GM19238 (cell line): ENCODE data around the gene SEMA6D.

Experiments used
- DNase-seq: peaks from one replicate; pipeline ENCODE4 v3.0.0; 2011; ENCODE audit warnings: low spot score; ENCODE audit not compliant: insufficient read length

Gene SEMA6D

GRCh38 chr15:47743385-47743784, 26.1 kb downstream of the SEMA6D start:
- no peak for DNase-seq

DNA sequence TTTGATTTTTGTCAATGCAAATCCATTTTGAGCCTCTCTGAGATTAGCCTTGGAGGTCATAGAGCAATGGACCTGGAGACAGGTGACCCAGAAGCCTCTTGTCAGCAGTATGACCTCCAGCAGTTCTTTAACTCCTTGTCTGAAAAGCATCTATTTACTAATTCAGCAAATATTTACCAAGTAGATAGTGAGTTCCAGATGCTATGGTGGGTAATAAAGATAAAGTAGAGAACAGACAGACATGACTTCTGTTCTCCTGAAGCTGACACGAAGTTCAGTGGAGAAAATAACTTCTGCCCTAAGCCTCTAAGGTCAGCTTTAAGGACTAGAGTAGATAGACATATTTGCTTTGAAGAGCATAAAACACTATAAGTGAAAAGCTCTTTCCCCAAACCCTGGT, 26.6 kb downstream of the SEMA6D start:
- no peak for DNase-seq

GRCh38 chr15:47744496-47744895, 27.2 kb downstream of the SEMA6D start:
- no peak for DNase-seq

- DNase-seq = no peak
Measured at GRCh38 chr15:47744973-47745372, 27.7 kb downstream of the SEMA6D start.

- no peak for DNase-seq
Measured at GRCh38 chr15:47746516-47746915, 29.2 kb downstream of the SEMA6D start.

DNA sequence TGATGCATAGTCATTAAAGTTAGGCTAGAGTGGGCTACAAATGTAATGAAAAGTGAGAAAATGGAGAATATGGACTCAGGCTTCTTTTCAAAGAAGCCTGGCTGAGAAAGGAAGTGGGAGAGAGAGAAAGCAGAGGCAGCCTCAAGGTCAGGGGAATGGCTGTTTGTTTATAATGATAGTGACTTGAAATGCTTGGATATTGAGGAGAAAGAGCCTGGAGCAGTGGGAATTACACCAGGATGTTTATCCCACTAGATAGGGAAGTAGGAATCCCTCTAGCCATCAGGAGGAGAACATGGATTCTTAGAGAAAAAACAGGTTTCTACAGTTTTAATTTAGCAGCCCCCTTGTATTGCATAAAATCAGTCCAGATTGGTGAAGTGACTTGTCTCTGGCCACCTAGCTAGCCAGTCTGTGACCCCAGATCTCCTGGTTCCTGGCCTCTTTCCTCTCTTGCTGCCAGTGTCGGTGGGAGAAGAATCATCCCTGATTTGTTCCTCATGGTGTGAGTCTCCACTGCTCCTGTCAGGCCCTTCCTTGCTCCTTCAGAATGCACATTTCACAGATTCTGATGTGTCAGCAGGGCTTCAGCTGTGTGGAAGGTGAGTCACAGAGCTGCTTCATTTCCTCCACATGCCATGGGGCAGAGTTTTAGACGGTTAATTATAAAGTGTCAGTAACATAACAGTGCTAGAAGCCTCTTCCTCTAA, 32.9 kb downstream of the SEMA6D start:
- no peak for DNase-seq

GRCh38 chr15:47750740-47751262, 33.5 kb downstream of the SEMA6D start:
- no peak for DNase-seq

DNA sequence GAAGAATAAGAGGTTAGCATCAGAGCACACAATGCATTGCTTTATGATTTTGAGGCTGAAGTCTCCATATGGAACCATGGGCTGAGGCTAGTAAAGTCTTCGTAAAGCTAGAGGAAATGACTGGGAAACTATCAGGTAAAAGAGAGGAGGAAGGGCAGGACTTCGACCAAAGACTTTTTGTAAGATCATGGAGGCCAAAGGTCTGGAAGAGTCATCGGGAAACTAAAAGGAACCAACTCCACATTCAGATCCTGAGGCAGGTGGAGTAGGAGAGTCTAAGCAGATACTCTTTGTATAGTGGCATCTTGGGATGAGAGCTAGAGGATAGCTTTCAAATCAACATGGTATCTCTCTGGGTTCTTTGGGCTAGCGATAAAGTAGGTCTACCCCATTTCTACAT, 36.3 kb downstream of the SEMA6D start:
- no peak for DNase-seq

GRCh38 chr15:47754312-47754711, 37.0 kb downstream of the SEMA6D start:
- DNase-seq = no peak

DNA sequence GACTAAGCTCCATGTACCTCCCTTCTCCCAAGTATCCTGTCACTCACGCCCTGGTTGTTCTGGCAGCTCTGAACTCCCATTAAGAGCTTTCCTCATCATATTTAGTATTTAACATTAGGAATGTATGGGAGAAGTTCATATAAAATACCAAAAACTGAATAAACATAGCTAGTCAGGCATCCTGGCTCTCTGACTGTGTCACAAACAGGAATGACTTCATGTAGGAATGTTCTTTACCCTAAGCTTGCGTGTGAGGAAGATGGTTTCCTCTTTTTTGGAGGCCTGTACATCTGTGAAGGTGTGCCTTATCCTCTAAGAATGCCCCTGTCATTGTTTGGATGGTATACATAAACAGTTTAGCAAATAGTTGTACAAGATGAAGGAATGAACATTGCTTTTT, 38.6 kb downstream of the SEMA6D start:
- no peak for DNase-seq

- no peak for DNase-seq
Measured at GRCh38 chr15:47756872-47757271, 39.6 kb downstream of the SEMA6D start.

GRCh38 chr15:47757331-47757730, 40.0 kb downstream of the SEMA6D start:
- no peak for DNase-seq

GRCh38 chr15:47762621-47763020, 45.3 kb downstream of the SEMA6D start:
- DNase-seq = no peak

- DNase-seq = no peak
Measured at GRCh38 chr15:47764666-47765065, 47.4 kb downstream of the SEMA6D start.

DNA sequence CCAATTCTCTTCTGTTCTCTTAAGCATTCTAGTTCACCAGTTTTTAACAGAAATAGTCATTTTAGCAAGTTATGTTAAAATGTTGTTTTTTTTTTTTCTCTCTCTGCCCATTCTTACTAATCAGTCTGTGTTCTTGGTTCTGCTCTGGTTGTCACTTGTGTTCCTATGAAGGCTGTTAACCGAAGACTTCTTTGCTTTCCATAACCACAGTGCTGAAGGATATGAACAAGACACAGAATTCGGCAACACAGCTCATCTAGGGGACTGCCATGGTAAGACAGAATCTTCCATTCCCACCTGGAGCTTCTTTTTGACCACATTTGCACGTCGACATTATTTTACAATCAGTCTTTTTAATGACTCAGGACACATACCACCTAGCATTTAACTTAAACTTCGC, 49.1 kb downstream of the SEMA6D start:
- DNase-seq = no peak

DNA sequence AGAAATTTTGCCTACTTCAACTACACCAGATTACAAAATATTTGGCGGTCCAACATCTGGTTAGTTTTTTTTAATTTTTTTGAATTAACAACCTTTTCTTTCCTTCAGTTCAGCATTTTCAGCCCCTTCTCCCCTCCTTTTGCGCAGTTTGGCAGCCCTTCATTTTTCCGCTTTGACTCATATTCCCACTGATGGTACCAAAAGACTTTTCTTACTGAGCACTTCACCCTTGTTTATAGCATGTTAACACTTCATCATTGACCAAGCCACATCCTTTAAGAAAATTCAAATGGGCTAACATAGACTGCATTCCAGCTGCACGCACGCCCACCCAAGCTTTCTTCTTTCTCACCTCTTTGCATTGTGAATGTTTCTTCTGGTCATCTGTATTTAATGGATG, 49.7 kb downstream of the SEMA6D start:
- DNase-seq = no peak

GRCh38 chr15:47768735-47769134, 51.4 kb downstream of the SEMA6D start:
- no peak for DNase-seq

- no peak for DNase-seq
Measured at GRCh38 chr15:47769166-47769565, 51.9 kb downstream of the SEMA6D start.

- no peak for DNase-seq
Measured at GRCh38 chr15:47773143-47773542, 55.8 kb downstream of the SEMA6D start.

- no peak for DNase-seq
Measured at GRCh38 chr15:47778263-47778770, 61.0 kb downstream of the SEMA6D start.

DNA sequence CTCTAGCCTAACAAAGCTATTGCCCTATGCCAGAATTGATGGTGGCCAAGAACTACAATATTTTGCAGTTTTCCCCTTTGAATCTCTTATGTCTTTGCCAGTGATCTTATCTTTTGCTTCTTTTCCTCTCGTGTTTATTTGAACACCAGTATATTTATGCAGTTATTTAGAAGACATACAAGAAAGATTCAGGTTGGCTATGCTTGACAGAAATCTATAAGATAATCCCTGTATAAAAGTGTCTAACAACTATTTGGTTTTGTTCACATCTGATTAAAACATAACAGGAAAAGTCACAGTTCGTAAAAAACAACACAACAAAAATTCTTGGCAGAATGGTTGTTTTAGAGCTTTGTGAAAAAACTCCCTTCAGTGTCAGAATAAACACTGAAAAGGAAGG, 63.7 kb downstream of the SEMA6D start:
- DNase-seq = no peak

DNA sequence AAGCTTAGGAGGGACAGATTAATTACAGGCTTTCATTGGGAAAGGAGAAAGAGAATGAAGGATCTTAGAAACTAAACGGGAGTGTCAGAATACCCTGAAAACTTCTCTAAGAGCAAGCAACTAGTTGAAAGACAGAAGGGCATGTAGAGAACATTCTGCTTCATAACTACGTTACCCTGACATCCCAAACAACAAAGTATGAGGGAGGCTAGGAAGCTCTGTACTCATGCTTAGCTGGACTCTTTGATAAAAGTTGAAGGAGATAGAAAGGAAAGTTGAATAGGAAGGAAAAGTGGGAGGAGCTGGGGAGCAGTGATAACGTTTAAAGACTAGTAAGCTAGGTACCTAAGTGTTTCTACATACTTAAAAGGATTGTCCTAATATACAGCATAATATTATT, 64.2 kb downstream of the SEMA6D start:
- DNase-seq = no peak

DNA sequence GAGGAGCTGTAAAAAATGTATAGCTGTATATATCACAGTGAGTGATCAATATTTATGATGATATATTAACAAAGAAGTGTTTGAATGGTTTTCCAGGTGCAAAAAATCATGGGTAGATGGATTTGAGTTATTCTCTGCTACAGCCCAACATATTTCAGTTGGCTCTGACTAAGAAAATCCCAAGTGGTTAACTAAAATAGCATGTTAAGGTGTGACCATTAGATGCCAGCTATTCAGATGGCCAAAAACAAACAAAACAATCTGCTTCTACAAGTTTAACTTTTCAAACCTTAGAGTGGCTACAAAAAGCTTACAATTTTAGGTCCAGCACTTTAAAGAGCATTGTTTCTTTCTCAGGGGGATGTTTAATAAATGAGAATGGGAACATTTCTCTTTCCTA, 67.5 kb downstream of the SEMA6D start:
- no peak for DNase-seq
